HEK293 (cell line): ENCODE results near the gene TMEM121B.
"Not testable (repeated sequence)": the region's sequence is repeated elsewhere in the genome, so short reads cannot be mapped to it uniquely, and the experiment has no call there.

Experiments used
- CTCF ChIA-PET: fragments of 350-600 bp; formaldehyde crosslinking; extraction: SDS; loops from one replicate; lab custom pipeline; 2021; ENCODE audit warnings: antibody characterized with exemption; lab: Yijun Ruan, JAX
- POLR2A ChIA-PET: fragments of 300-600 bp; formaldehyde crosslinking; extraction: SDS; loops from one replicate; lab custom pipeline; 2020; ENCODE audit warnings: antibody characterized with exemption, inconsistent platforms; lab: Yijun Ruan, JAX
- H3K27ac ChIP-seq: fragments of 200-500 bp; sonication (Bioruptor generic); 2 replicates; pipeline ENCODE4 v1.5.1; 2014; ENCODE audit warnings: low read depth, low read length, control low read depth, inconsistent platforms; ENCODE audit errors: extremely low read depth
- H3K36me3 ChIP-seq, 2 experiments: fragments of 200-500 bp in 1 of 2; sonication (Bioruptor generic) in 1 of 2; 1 replicate in 1 of 2; 2 replicates in 1 of 2; pipeline ENCODE4 v1.5.1; 2014 to 2017; ENCODE audit warnings: inconsistent platforms in 2 of 2, low read length in 2 of 2; ENCODE audit not compliant: control insufficient read depth in 2 of 2, insufficient read depth in 1 of 2
- H3K4me1 ChIP-seq: fragments of 200-500 bp; sonication (Bioruptor generic); 2 replicates; pipeline ENCODE4 v1.5.1; 2014; ENCODE audit warnings: mild to moderate bottlenecking, low read length, inconsistent platforms; ENCODE audit not compliant: control insufficient read depth, insufficient read depth
- H3K4me3 ChIP-seq: 2 replicates; pipeline ENCODE4 v1.5.1; 2011; ENCODE audit warnings: low read depth, mild to moderate bottlenecking, control low read depth, low read length, moderate library complexity
- H3K9me3 ChIP-seq: fragments of 200-500 bp; sonication (Bioruptor generic); 2 replicates; pipeline ENCODE4 v1.5.1; 2014; ENCODE audit warnings: low read depth, low read length, inconsistent platforms; ENCODE audit not compliant: control insufficient read depth, insufficient read depth
- BCL11A ChIP-seq: fragments of 450-650 bp; formaldehyde crosslinking; IDR thresholded peaks from 2 replicates; pipeline ENCODE4 v1.5.1; 2016; ENCODE audit warnings: low read depth, missing biosample characterization, missing genetic modification characterization
- GLIS1 ChIP-seq: fragments of 450-650 bp; formaldehyde crosslinking; IDR thresholded peaks from 2 replicates; pipeline ENCODE4 v1.5.1; 2016; ENCODE audit warnings: missing biosample characterization, missing genetic modification characterization
- GLIS2 ChIP-seq: fragments of 450-650 bp; formaldehyde crosslinking; IDR thresholded peaks from 2 replicates; pipeline ENCODE4 v1.5.1; 2016; ENCODE audit warnings: missing biosample characterization, missing genetic modification characterization
- MEIS1 ChIP-seq: sonication (generic); formaldehyde crosslinking; IDR thresholded peaks from 2 replicates; pipeline ENCODE4 v1.8.1; 2022; ENCODE audit warnings: missing genetic modification reagents, mild to moderate bottlenecking, borderline replicate concordance
- PRDM10 ChIP-seq: fragments of 450-650 bp; formaldehyde crosslinking; IDR thresholded peaks from 2 replicates; pipeline ENCODE4 v1.5.1; 2016; ENCODE audit warnings: missing biosample characterization, missing genetic modification characterization
- REST ChIP-seq: fragments of 450-650 bp; formaldehyde crosslinking; IDR thresholded peaks from 2 replicates; pipeline ENCODE4 v1.5.1; 2016; ENCODE audit warnings: missing biosample characterization, missing genetic modification characterization
- SCRT1 ChIP-seq: fragments of 450-650 bp; formaldehyde crosslinking; IDR thresholded peaks from 2 replicates; pipeline ENCODE4 v1.5.1; 2016; ENCODE audit warnings: missing biosample characterization, missing genetic modification characterization, borderline replicate concordance
- SETDB1 ChIP-seq: IDR thresholded peaks from one replicate; pipeline ENCODE4 v1.6.1; 2017; ENCODE audit warnings: mild to moderate bottlenecking, low read length, moderate library complexity, mixed read lengths; ENCODE audit not compliant: insufficient read length
- ZBTB11 ChIP-seq: fragments of 450-650 bp; formaldehyde crosslinking; conservative IDR thresholded peaks from 2 replicates; pipeline ENCODE4 v1.5.1; 2016; ENCODE audit warnings: low read depth, missing biosample characterization, missing genetic modification characterization
- ZBTB6 ChIP-seq: fragments of 450-650 bp; formaldehyde crosslinking; IDR thresholded peaks from 2 replicates; pipeline ENCODE4 v1.5.1; 2017; ENCODE audit warnings: missing biosample characterization, missing genetic modification characterization
- ZIC2 ChIP-seq: fragments of 450-650 bp; formaldehyde crosslinking; IDR thresholded peaks from 2 replicates; pipeline ENCODE4 v1.5.1; 2016; ENCODE audit warnings: missing biosample characterization, missing genetic modification characterization
- ZNF639 ChIP-seq: fragments of 450-650 bp; formaldehyde crosslinking; IDR thresholded peaks from 2 replicates; pipeline ENCODE4 v1.5.1; 2016; ENCODE audit warnings: missing biosample characterization, missing genetic modification characterization
- ZNF670 ChIP-seq: fragments of 450-650 bp; formaldehyde crosslinking; IDR thresholded peaks from 2 replicates; pipeline ENCODE4 v1.5.1; 2016; ENCODE audit warnings: missing biosample characterization, missing genetic modification characterization, low read depth
- ZNF677 ChIP-seq: fragments of 450-650 bp; IDR thresholded peaks from 2 replicates; pipeline ENCODE4 v1.5.0; 2018; ENCODE audit warnings: missing biosample characterization, mild to moderate bottlenecking, missing genetic modification characterization, moderate library complexity
- ZSCAN16 ChIP-seq: fragments of 450-650 bp; formaldehyde crosslinking; IDR thresholded peaks from 2 replicates; pipeline ENCODE4 v1.5.1; 2016; ENCODE audit warnings: missing biosample characterization, missing genetic modification characterization
- ZSCAN23 ChIP-seq: fragments of 450-650 bp; formaldehyde crosslinking; IDR thresholded peaks from 2 replicates; pipeline ENCODE4 v1.5.1; 2016; ENCODE audit warnings: missing biosample characterization, missing genetic modification characterization

The TMEM121B gene

GRCh38 chr22:17147458-17147857, 26.3 kb upstream of the TMEM121B start:
- POLR2A ChIA-PET, result interaction anchor here (0.9 kb wide), 1 partner anchor 12 kb away, joined by 3 read pairs; no protein-coding TSS in a partner anchor
- peaks cover 4 to 66% of the 10 kb centered on the region in 2 experiments; a peak in 2 of 3 replicates for H3K36me3 ChIP-seq
- H3K27ac ChIP-seq, H3K4me3 ChIP-seq: not testable (repeated sequence)
- peak; percentile 81 for TF ChIP-seq SCRT1 (tag by site-specific recombination)
- TF ChIP-seq, all 188 proteins: peak for 1; not testable (repeated sequence) for 187
- CTCF ChIA-PET, H3K4me1 ChIP-seq, H3K9me3 ChIP-seq: not testable (repeated sequence)

GRCh38 chr22:17145021-17145680, 24.0 kb upstream of the TMEM121B start:
- H3K9me3 ChIP-seq, result no peaks in the 10 kb centered on the region
- TF ChIP-seq PRDM10 (tag by site-specific recombination) (no peak), ZNF677 (tag by site-specific recombination) (no peak), BCL11A (tag by site-specific recombination) (no peak), GLIS1 (no peak), SETDB1 (no peak), ZBTB6 (tag by site-specific recombination) (no peak), MEIS1 (CRISPR knock-in tag) (no peak), ZSCAN23 (tag by site-specific recombination) (no peak), ZNF639 (tag by site-specific recombination) (no peak), ZBTB11 (tag by site-specific recombination) (no peak), ZIC2 (tag by site-specific recombination) (no peak), ZNF670 (tag by site-specific recombination) (no peak), REST (tag by site-specific recombination) (no peak), GLIS2 (no peak), ZSCAN16 (no peak)
- ChIA-PET POLR2A (no interaction called here), CTCF (interaction anchor here (0.6 to 0.9 kb wide), 3 partner anchors 14 to 434 kb away, joined by 3 to 4 read pairs (median 3); no protein-coding TSS in a partner anchor)
- peaks cover 4 to 89% of the 10 kb centered on the region in 2 experiments; a peak in 2 of 3 replicates for H3K36me3 ChIP-seq
- H3K4me1 ChIP-seq, result no peaks in the 10 kb centered on the region
- no peak overlapping the region for H3K4me3 ChIP-seq
- no peak overlapping the region for H3K27ac ChIP-seq
